Fibroblast of lung (primary cell): Measurements from ENCODE around the gene DET1. TPM values are rescaled to one million over a fixed set of nuclear protein-coding genes. Genes with fewer than 3 reads are reported as not detected.

ENCODE experiments used
- DNase-seq, 2 donors: peaks; one replicate each; pipeline versions ENCODE4 v3.0.0 to v3.0.0-alpha.2; 2010; ENCODE audit warnings: low read depth in 2 of 2
- H2AFZ ChIP-seq: 2 replicates; pipeline ENCODE4 v1.5.1; 2012; ENCODE audit warnings: low read length, control low read depth, inconsistent platforms
- H3K27ac ChIP-seq: 2 replicates; pipeline ENCODE4 v1.5.1; 2011; ENCODE audit warnings: low read length, control low read depth; ENCODE audit not compliant: insufficient read depth
- H3K27me3 ChIP-seq: 2 replicates; pipeline ENCODE4 v1.5.1; 2011; ENCODE audit warnings: mild to moderate bottlenecking, low read length; ENCODE audit not compliant: control insufficient read depth, insufficient read depth
- H3K36me3 ChIP-seq: 2 replicates; pipeline ENCODE4 v1.5.1; 2011; ENCODE audit warnings: low read length; ENCODE audit not compliant: control insufficient read depth, insufficient read depth
- H3K4me1 ChIP-seq: 2 replicates; pipeline ENCODE4 v1.5.1; 2011; ENCODE audit warnings: low read length; ENCODE audit not compliant: control insufficient read depth, insufficient read depth; ENCODE audit errors: extremely low read depth
- H3K4me2 ChIP-seq: 2 replicates; pipeline ENCODE4 v1.5.1; 2011; ENCODE audit warnings: low read length, control low read depth; ENCODE audit not compliant: insufficient read depth; ENCODE audit errors: extremely low read depth
- H3K4me3 ChIP-seq, 4 experiments: fragments of 200-600 bp in 1 of 4; sonication (generic) in 1 of 4; replicated peaks in 1 of 4; 2 replicates each; pipeline ENCODE4 v1.5.1; 2011 to 2016; ENCODE audit warnings: low read length in 4 of 4, low read depth in 3 of 4, mild to moderate bottlenecking in 3 of 4, control low read depth in 2 of 4, inconsistent platforms in 1 of 4, mixed read lengths in 1 of 4; ENCODE audit not compliant: insufficient read depth in 1 of 4; ENCODE audit errors: control extremely low read depth in 1 of 4
- H3K79me2 ChIP-seq: 2 replicates; pipeline ENCODE4 v1.5.1; 2012; ENCODE audit warnings: mild to moderate bottlenecking, low read length, inconsistent platforms; ENCODE audit not compliant: control insufficient read depth, insufficient read depth
- H3K9ac ChIP-seq: 2 replicates; pipeline ENCODE4 v1.5.1; 2011; ENCODE audit warnings: mild to moderate bottlenecking, low read length, control low read depth; ENCODE audit not compliant: insufficient read depth
- H3K9me3 ChIP-seq: 2 replicates; pipeline ENCODE4 v1.5.1; 2012; ENCODE audit warnings: low read depth, low read length; ENCODE audit not compliant: control insufficient read depth, insufficient read depth
- H4K20me1 ChIP-seq: 2 replicates; pipeline ENCODE4 v1.5.1; 2011; ENCODE audit warnings: low read length; ENCODE audit not compliant: control insufficient read depth, insufficient read depth; ENCODE audit errors: extremely low read depth
- CTCF ChIP-seq, 2 donors: IDR thresholded peaks in 1 of 2; conservative IDR thresholded peaks in 1 of 2; 1 replicate in 1 of 2; 2 replicates in 1 of 2; pipeline ENCODE4 v1.5.1; 2011 to 2012; ENCODE audit warnings: low read length in 2 of 2, control low read depth in 1 of 2, inconsistent platforms in 1 of 2, low read depth in 1 of 2, mild to moderate bottlenecking in 1 of 2
- EZH2 ChIP-seq: IDR thresholded peaks from 2 replicates; pipeline ENCODE4 v1.5.1; 2012; ENCODE audit warnings: low read length, control low read depth, mild to moderate bottlenecking; ENCODE audit errors: missing control alignments
- polyA plus RNA-seq, 2 donors: library from polyadenylated mRNA; depleted of rRNA in 1 of 2; stranded (reverse) in 1 of 2; unstranded in 1 of 2; fragments of >200 nt; gene quantifications; 2 replicates each; pipeline ENCODE4 v1.2.1, GENCODE V29; 2011 to 2012; ENCODE audit warnings: missing spikeins in 1 of 2
- total RNA-seq: library from RNA; depleted of rRNA; stranded (reverse); fragments of >200 nt; gene quantifications from 2 replicates; pipeline ENCODE4 v1.2.1, GENCODE V29; 2014

The DET1 gene
- total and polyA plus RNA-seq, 2 donors (not counting 1 experiment from before 2014, with no cell fraction given), result 6.4 to 8.9 TPM

DNA sequence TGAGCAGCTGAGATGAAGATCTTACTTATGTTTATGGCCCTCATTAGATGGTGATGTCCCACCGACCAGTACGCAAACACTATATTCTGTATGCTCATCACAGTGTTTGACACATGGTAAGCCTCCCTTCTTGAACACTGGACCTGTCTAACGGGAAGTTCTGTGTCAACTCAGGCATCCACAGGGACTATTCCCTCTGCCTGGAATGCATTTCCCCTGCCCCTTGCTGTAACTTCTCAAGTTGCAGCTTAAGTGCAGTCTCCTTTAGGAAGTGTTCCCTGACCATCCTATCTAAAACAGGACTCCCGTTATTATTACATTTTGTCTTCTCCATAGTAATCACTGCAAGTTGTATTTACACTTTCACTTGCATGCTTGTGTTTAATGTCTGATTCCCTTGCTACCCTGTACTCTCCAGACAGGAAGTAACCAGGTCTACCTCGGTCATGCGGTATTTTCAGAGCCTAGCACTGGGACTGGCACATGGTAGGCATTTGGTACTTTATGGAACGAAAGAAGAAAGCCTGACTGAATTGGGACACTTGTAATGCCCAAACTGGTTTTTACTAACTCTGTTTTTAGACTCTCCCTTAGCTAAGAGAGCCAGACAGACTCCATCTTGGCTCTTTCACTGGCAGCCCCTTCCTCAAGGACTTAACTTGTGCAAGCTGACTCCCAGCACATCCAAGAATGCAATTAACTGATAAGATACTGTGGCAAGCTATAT is 8.7 kb downstream of the DET1 start:
- Histone ChIP-seq H3K4me1 (no peaks in the 10 kb centered on the region), H3K27me3 (no peaks in the 10 kb centered on the region), H4K20me1 (no peaks in the 10 kb centered on the region), H3K79me2 (no peaks in the 10 kb centered on the region), H3K4me2 (no peak overlapping the region), H3K9ac (no peak overlapping the region), H3K36me3 (no peaks in the 10 kb centered on the region), H3K4me3 (no peak overlapping the region), H3K9me3 (no peaks in the 10 kb centered on the region), H3K27ac (no peak overlapping the region), H2AFZ (no peak overlapping the region)
- DNase-seq, result no peak
- TF ChIP-seq EZH2 (no peak), CTCF (conservative IDR thresholded peaks at IDR 0.05 in 1 of 2, IDR thresholded peaks at IDR 0.05 in 1 of 2; ENCODE audit: low read depth in 1 of 2, low read length in 2 of 2) (no peak)

DNA sequence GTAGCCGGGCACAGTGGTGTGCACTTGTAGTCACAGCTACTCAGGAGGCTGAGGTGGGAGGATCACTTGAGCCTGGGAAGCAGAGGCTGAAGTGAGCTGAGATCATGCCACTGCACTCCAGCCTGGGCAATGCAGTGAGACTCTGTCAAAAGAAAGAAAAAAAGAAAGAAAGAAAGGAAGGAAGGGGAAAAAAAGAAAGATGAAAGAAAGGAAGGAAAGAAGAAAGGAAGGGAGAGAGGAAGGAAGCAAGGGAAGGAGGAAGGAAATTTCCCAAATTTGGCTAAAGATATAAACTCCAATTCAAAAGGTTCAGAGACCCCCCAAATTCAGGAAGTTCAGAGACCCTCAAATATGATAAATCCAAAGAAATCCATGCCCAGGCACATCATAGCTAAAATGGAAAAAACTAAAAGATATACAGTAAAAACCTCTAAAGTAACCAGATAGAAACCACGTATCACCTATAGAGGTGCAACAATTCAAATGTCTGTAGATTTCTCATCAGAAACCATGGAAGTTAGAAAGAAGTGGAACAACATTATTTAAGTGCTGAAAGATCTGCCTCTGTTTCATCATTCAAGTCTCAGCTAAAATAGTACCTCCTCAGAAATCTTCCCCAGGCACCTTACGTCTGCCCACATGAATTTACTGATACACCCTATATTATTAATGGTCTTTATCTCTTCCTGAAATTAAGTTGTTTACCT is 10.7 kb downstream of the DET1 start:
- TF ChIP-seq EZH2, result no peak
- TF ChIP-seq CTCF (conservative IDR thresholded peaks at IDR 0.05 in 1 of 2, IDR thresholded peaks at IDR 0.05 in 1 of 2; ENCODE audit: low read depth in 1 of 2, low read length in 2 of 2), result no peak
- H3K79me2 ChIP-seq, result no peaks in the 10 kb centered on the region
- H3K9me3 ChIP-seq, result no peaks in the 10 kb centered on the region
- H3K27ac ChIP-seq, result no peak overlapping the region
- H3K36me3 ChIP-seq, result peaks cover 3% of the 10 kb centered on the region
- no peak for DNase-seq
- no peaks in the 10 kb centered on the region for H3K27me3 ChIP-seq
- no peaks in the 10 kb centered on the region for H3K4me1 ChIP-seq
- no peak overlapping the region for H3K4me3 ChIP-seq
- H3K9ac ChIP-seq, result no peak overlapping the region
- H4K20me1 ChIP-seq, result no peaks in the 10 kb centered on the region
- H3K4me2 ChIP-seq, result no peak overlapping the region
- no peak overlapping the region for H2AFZ ChIP-seq

- Histone ChIP-seq H3K4me1 (no peaks in the 10 kb centered on the region), H2AFZ (no peak overlapping the region), H3K4me2 (no peak overlapping the region), H3K79me2 (no peaks in the 10 kb centered on the region), H3K9ac (no peak overlapping the region), H3K27ac (no peak overlapping the region), H4K20me1 (no peaks in the 10 kb centered on the region), H3K27me3 (no peaks in the 10 kb centered on the region), H3K4me3 (no peak overlapping the region), H3K9me3 (no peaks in the 10 kb centered on the region), H3K36me3 (peaks cover 8% of the 10 kb centered on the region)
- TF ChIP-seq EZH2 (no peak), CTCF (conservative IDR thresholded peaks at IDR 0.05 in 1 of 2, IDR thresholded peaks at IDR 0.05 in 1 of 2; ENCODE audit: low read depth in 1 of 2, low read length in 2 of 2) (no peak)
- DNase-seq, result no peak
Observed at GRCh38 chr15:88535100-88535499, 11.4 kb downstream of the DET1 start.
